ENCODE results near the gene CLEC10A. TPM values are rescaled to one million over a fixed set of nuclear protein-coding genes. Genes with fewer than 3 reads are reported as not detected.

Gene CLEC10A
- total RNA-seq, 2 experiments from 2014 or later = not detected

- Histone ChIP-seq H3K27ac (ENCODE audit: low read depth, low read length, poor library complexity, severe bottlenecking) (no peak overlapping the region), H3K36me3 (ENCODE audit: insufficient read depth, low read length) (no peaks in the 10 kb centered on the region), H3K4me2 (ENCODE audit: low read length) (no peak overlapping the region), H4K20me1 (ENCODE audit: insufficient read depth, low read length) (no peaks in the 10 kb centered on the region), H3K4me3 (ENCODE audit: low read depth, low read length, poor library complexity, severe bottlenecking) (no peak overlapping the region), H3K4me1 (ENCODE audit: insufficient read depth, low read length, poor library complexity, severe bottlenecking) (peaks cover 6% of the 10 kb centered on the region), H3K79me2 (ENCODE audit: insufficient read depth, low read depth, low read length) (no peaks in the 10 kb centered on the region), H3K9me3 (ENCODE audit: low read length) (no peaks in the 10 kb centered on the region), H3K9me2 (ENCODE audit: insufficient read depth, low read length) (no peaks in the 10 kb centered on the region), H2AFZ (ENCODE audit: low read length) (no peak overlapping the region)
- ChIA-PET CTCF (ENCODE audit: unreplicated experiment) (no interaction called here), POLR2A (no interaction called here)
- no peak for TF ChIP-seq EZH2phosphoT487 (IDR thresholded peaks at IDR 0.05; ENCODE audit: borderline replicate concordance, low read depth, low read length)
- TF ChIP-seq, protein P1, sequence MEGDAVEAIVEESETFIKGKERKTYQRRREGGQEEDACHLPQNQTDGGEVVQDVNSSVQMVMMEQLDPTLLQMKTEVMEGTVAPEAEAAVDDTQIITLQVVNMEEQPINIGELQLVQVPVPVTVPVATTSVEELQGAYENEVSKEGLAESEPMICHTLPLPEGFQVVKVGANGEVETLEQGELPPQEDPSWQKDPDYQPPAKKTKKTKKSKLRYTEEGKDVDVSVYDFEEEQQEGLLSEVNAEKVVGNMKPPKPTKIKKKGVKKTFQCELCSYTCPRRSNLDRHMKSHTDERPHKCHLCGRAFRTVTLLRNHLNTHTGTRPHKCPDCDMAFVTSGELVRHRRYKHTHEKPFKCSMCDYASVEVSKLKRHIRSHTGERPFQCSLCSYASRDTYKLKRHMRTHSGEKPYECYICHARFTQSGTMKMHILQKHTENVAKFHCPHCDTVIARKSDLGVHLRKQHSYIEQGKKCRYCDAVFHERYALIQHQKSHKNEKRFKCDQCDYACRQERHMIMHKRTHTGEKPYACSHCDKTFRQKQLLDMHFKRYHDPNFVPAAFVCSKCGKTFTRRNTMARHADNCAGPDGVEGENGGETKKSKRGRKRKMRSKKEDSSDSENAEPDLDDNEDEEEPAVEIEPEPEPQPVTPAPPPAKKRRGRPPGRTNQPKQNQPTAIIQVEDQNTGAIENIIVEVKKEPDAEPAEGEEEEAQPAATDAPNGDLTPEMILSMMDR (conservative IDR thresholded peaks at IDR 0.05; ENCODE audit: low read length) = no peak
- intact Hi-C loops (cut with micrococcal nuclease; ENCODE audit: unreplicated experiment) = no loop called here
- no TSS peak for BruUV-seq (replicated peaks)
- no peak for DNase-seq (ENCODE audit: low spot score)
Observed at GRCh38 chr17:7120123-7120522, 40.1 kb upstream of the CLEC10A start.

DNA sequence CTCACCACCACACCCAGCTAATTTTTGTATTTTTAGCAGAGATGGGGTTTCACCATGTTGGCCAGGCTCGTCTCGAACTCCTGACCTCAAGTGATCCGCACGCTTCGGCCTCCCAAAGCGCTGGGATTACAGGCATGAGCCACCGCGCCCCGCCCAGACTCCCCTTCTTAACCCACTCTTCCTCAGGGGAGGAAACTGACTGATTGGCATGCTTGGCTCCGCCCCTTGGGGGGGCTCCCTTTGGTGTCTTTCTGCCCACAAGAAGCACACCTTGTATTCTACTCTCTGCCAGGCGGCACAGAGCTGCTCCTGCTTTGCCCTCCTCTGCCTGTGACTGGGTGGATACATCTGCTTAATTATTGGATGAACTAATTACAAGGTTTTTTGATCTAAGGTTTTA, 39.3 kb upstream of the CLEC10A start:
- CTCF ChIA-PET (ENCODE audit: unreplicated experiment) = no interaction called here
- no TSS peak for BruUV-seq (replicated peaks)
- POLR2A ChIA-PET = no interaction called here

DNA sequence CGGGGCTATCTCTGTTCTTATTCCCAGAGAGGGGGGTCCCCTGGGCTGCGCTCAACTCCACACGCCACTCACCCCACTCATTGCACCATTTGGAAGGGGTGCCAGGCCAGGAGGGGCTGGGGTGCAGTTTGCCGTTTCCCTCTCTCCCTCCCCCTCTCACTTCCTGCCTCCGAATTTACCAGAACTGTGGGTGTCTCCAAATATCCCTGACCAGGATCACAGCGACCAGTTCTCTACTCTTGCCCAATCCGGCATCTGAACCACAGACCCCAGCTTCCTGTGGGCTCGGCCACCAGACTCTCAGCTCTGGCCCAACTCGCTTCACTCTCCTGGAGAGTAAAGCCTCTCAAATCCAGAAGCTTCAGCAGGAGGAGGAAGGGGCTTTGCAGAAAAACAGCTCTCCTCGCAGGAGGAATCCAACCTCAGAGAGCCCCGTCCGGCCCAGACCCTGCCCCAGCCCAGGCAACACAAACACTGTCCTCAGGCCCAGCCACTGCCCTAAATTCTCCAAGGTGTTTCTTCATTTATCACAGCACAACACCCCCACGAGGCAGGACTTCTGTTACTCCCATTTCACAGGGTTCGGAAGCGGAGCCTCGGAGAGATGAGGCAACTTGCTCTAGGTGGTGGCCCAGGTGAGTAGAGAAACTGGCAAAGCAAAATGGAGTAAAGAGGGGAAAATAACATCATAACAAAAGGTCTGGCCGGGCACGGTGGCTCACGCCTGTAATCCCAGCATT, 35.0 kb upstream of the CLEC10A start:
- intact Hi-C loops (cut with micrococcal nuclease; ENCODE audit: unreplicated experiment) = no loop called here
- Histone ChIP-seq H2AFZ (ENCODE audit: low read length) (no peak overlapping the region), H4K20me1 (ENCODE audit: insufficient read depth, low read length) (no peaks in the 10 kb centered on the region), H3K36me3 (ENCODE audit: insufficient read depth, low read length) (no peaks in the 10 kb centered on the region), H3K4me1 (ENCODE audit: insufficient read depth, low read length, poor library complexity, severe bottlenecking) (no peaks in the 10 kb centered on the region), H3K79me2 (ENCODE audit: insufficient read depth, low read depth, low read length) (no peaks in the 10 kb centered on the region), H3K4me2 (ENCODE audit: low read length) (no peak overlapping the region), H3K4me3 (ENCODE audit: low read depth, low read length, poor library complexity, severe bottlenecking) (no peak overlapping the region), H3K9me3 (ENCODE audit: low read length) (no peaks in the 10 kb centered on the region), H3K27ac (ENCODE audit: low read depth, low read length, poor library complexity, severe bottlenecking) (no peak overlapping the region), H3K9me2 (ENCODE audit: insufficient read depth, low read length) (no peaks in the 10 kb centered on the region)
- CTCF ChIA-PET (ENCODE audit: unreplicated experiment) = no interaction called here
- TF ChIP-seq, protein P1 (conservative IDR thresholded peaks at IDR 0.05; ENCODE audit: low read length) = no peak
- no peak for TF ChIP-seq EZH2phosphoT487 (IDR thresholded peaks at IDR 0.05; ENCODE audit: borderline replicate concordance, low read depth, low read length)
- no TSS peak for BruUV-seq (replicated peaks)
- POLR2A ChIA-PET = no interaction called here
- DNase-seq (ENCODE audit: low spot score) = no peak

More for the DNA sequence above, 39.3 kb upstream of the CLEC10A start:
- peaks cover 6% of the 10 kb centered on the region for H3K4me1 ChIP-seq (ENCODE audit: insufficient read depth, low read length, poor library complexity, severe bottlenecking)
- no peaks in the 10 kb centered on the region for H4K20me1 ChIP-seq (ENCODE audit: insufficient read depth, low read length)
- no peaks in the 10 kb centered on the region for H3K36me3 ChIP-seq (ENCODE audit: insufficient read depth, low read length)
- H3K9me2 ChIP-seq (ENCODE audit: insufficient read depth, low read length) = no peaks in the 10 kb centered on the region
- no peak for DNase-seq (ENCODE audit: low spot score)
- TF ChIP-seq, protein P1 (conservative IDR thresholded peaks at IDR 0.05; ENCODE audit: low read length) = no peak
- no peak for TF ChIP-seq EZH2phosphoT487 (IDR thresholded peaks at IDR 0.05; ENCODE audit: borderline replicate concordance, low read depth, low read length)
- H3K4me3 ChIP-seq (ENCODE audit: low read depth, low read length, poor library complexity, severe bottlenecking) = no peak overlapping the region
- H3K9me3 ChIP-seq (ENCODE audit: low read length) = no peaks in the 10 kb centered on the region
- H3K4me2 ChIP-seq (ENCODE audit: low read length) = no peak overlapping the region
- H2AFZ ChIP-seq (ENCODE audit: low read length) = no peak overlapping the region
- H3K79me2 ChIP-seq (ENCODE audit: insufficient read depth, low read depth, low read length) = no peaks in the 10 kb centered on the region
- intact Hi-C loops (cut with micrococcal nuclease; ENCODE audit: unreplicated experiment) = no loop called here
- no peak overlapping the region for H3K27ac ChIP-seq (ENCODE audit: low read depth, low read length, poor library complexity, severe bottlenecking)

Data from OCI-LY7 (cell line).